Endodermal cell (in vitro differentiated cells): Measurements from ENCODE around the gene CCSER1. TPM values are rescaled to one million over a fixed set of nuclear protein-coding genes. Genes with fewer than 3 reads are reported as not detected.
"Not testable (repeated sequence)": the region's sequence is repeated elsewhere in the genome, so short reads cannot be mapped to it uniquely, and the experiment has no call there.

Experiments
- DNase-seq: peaks from one replicate; pipeline ENCODE4 v3.0.0-alpha.2; 2017
- H3K27ac ChIP-seq: 2 replicates; pipeline ENCODE4 v1.5.1; 2013; ENCODE audit warnings: mild to moderate bottlenecking, low read depth, low read length, moderate library complexity
- H3K27me3 ChIP-seq: 2 replicates; pipeline ENCODE4 v1.6.1; 2013; ENCODE audit warnings: mild to moderate bottlenecking, low read length, moderate library complexity; ENCODE audit not compliant: insufficient read depth, control insufficient read depth, poor library complexity, severe bottlenecking
- H3K36me3 ChIP-seq: 2 replicates; pipeline ENCODE4 v1.7.0; 2013; ENCODE audit warnings: mild to moderate bottlenecking, low read length, moderate library complexity; ENCODE audit not compliant: control insufficient read depth, insufficient read depth
- H3K4me1 ChIP-seq: one replicate; pipeline ENCODE4 v1.7.0; 2013; ENCODE audit warnings: low read length; ENCODE audit not compliant: control insufficient read depth, insufficient read depth
- H3K4me3 ChIP-seq: 2 replicates; pipeline ENCODE4 v1.5.1; 2013; ENCODE audit warnings: mild to moderate bottlenecking, low read length, moderate library complexity
- H3K9ac ChIP-seq: 2 replicates; pipeline ENCODE4 v1.6.1; 2013; ENCODE audit warnings: mild to moderate bottlenecking, low read length, moderate library complexity; ENCODE audit not compliant: poor library complexity, severe bottlenecking; ENCODE audit errors: extremely low read depth
- H3K9me3 ChIP-seq: 2 replicates; pipeline ENCODE4 v1.6.1; 2013; ENCODE audit warnings: mild to moderate bottlenecking, low read length, moderate library complexity; ENCODE audit not compliant: control insufficient read depth
- H3K27ac Mint-ChIP-seq: 2 replicates; pipeline ENCODE4 v1.8.0; 2020; ENCODE audit warnings: mixed read lengths
- H3K27me3 Mint-ChIP-seq: 2 replicates; pipeline ENCODE4 v1.8.0; 2021; ENCODE audit warnings: mild to moderate bottlenecking, mixed read lengths; ENCODE audit not compliant: insufficient read depth
- H3K36me3 Mint-ChIP-seq: 2 replicates; pipeline ENCODE4 v1.8.0; 2020; ENCODE audit warnings: low read depth, mixed read lengths
- H3K4me1 Mint-ChIP-seq: 2 replicates; pipeline ENCODE4 v1.8.0; 2020; ENCODE audit warnings: mixed read lengths
- H3K4me3 Mint-ChIP-seq: 2 replicates; pipeline ENCODE4 v1.8.0; 2020; ENCODE audit warnings: mild to moderate bottlenecking, moderate library complexity, mixed read lengths
- H3K9me3 Mint-ChIP-seq: 2 replicates; pipeline ENCODE4 v1.8.0; 2020; ENCODE audit warnings: mild to moderate bottlenecking, mixed read lengths
- CTCF ChIP-seq: fragments of 200-600 bp; sonication (generic); conservative IDR thresholded peaks from 2 replicates; pipeline ENCODE4 v1.5.0; 2021; ENCODE audit warnings: antibody characterized with exemption, mild to moderate bottlenecking
- WGBS, 2 experiments: methylation state at CpG; one replicate each; pipeline versions ENCODE4 v1.1.5 to v1.1.7; 2013; ENCODE audit warnings: missing lambda C conversion rate in 2 of 2, mixed read lengths in 1 of 2; ENCODE audit not compliant: insufficient coverage in 1 of 2, insufficient read length in 1 of 2; 5-methylcytosine and 5-hydroxymethylcytosine counted together
- total RNA-seq, 2 donors: library from RNA; stranded (reverse); fragmentation: NEBNext Ultra II Directional in 1 of 2; extraction: Animal tissue kit (Norgen Biotek cat#: 25700) in 1 of 2; gene quantifications; 2 replicates in 1 of 2; 3 replicates in 1 of 2; pipeline ENCODE4 v1.2.1, GENCODE V29; 2021

The CCSER1 gene
- total RNA-seq, 2 donors from 2014 or later, result 1.1 to 2.2 TPM

DNA sequence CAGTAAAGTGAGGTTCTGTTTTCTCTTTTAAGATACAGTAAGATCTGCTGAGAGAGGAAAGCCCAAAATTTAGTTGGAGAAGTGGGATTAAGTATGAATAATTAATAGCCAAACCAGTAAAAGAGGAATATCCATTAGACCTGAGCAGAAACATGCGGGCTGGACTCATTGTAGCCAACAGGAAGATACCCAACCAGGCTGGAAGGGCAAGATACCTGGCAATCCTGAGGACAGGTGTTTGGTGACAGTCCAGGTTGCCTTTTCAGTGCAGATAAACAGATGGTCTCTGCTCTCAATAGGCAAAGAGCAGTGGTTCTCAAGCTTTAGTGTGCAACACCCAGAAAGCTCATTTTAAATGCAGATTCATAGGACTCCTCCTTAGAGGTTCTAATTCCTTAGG is 1195.8 kb downstream of the CCSER1 start:
- Histone ChIP-seq H3K27ac (no peak overlapping the region), H3K4me1 (no peaks in the 10 kb centered on the region), H3K9ac (no peak overlapping the region), H3K27me3 (no peaks in the 10 kb centered on the region), H3K36me3 (no peaks in the 10 kb centered on the region), H3K9me3 (peaks cover 20% of the 10 kb centered on the region), H3K4me3 (no peak overlapping the region)
- peaks cover 26% of the 10 kb centered on the region for H3K9me3 Mint-ChIP-seq
- H3K4me3 Mint-ChIP-seq, result no peak overlapping the region
- no peaks in the 10 kb centered on the region for H3K4me1 Mint-ChIP-seq
- TF ChIP-seq CTCF, result no peak
- 92 to 97% methylated on average over 1 of the region's 1 CpG for WGBS, 2 experiments
- H3K27me3 Mint-ChIP-seq, result no peaks in the 10 kb centered on the region
- no peaks in the 10 kb centered on the region for H3K36me3 Mint-ChIP-seq
- no peak overlapping the region for H3K27ac Mint-ChIP-seq
- DNase-seq, result no peak

DNA sequence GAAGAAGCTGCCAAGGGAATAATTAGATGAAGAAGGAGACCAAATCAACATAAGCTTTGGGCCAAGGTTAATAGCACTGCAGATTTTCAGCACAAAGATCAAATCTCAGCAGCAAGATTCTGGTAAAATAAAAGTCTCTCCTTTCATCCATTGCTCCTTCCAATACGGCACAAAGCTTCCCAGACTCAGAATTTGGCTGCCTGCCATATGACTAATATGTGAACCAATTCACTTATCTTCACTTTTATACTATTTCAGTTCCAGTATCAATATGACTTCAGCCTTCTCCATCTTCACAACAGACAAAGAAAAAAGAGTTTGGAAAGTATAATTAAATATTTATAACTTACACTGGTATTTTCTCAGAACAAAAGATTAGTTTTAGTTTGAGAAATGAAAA is 1198.3 kb downstream of the CCSER1 start:
- no peak overlapping the region for H3K4me3 ChIP-seq
- Mint-ChIP-seq H3K4me3 (no peak overlapping the region), H3K9me3 (peaks cover 32% of the 10 kb centered on the region)

DNA sequence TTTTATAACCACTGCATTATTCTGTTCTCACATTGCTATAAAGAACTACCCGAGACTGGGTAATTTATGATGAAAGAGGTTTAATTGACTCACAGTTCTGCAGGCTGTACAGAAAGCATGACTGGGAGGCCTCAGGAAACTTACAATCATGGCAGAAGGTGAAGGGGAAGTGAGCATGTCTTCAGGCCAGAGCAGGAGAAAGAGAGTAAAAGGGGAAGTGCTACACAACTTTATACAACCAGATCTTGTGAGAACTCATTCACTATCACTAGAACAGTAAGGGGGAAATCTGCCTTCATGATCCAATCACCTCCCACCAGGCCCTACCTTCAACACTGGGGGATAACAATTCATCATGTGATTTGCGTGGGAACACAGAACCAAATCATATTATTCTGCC is 1199.0 kb downstream of the CCSER1 start:
- WGBS, 2 experiments, result 86 to 94% methylated on average over 1 to 2 of the region's 2 CpGs
- not testable (repeated sequence) for H3K27ac ChIP-seq, H3K36me3 Mint-ChIP-seq, H3K27me3 ChIP-seq, DNase-seq, H3K27ac Mint-ChIP-seq, H3K4me3 ChIP-seq, H3K4me3 Mint-ChIP-seq, H3K27me3 Mint-ChIP-seq, H3K9ac ChIP-seq, H3K4me1 Mint-ChIP-seq, H3K4me1 ChIP-seq, H3K36me3 ChIP-seq
- peaks cover 32% of the 10 kb centered on the region for H3K9me3 Mint-ChIP-seq
- peaks cover 20% of the 10 kb centered on the region for H3K9me3 ChIP-seq

More for the DNA sequence above, 1198.3 kb downstream of the CCSER1 start:
- Mint-ChIP-seq H3K36me3 (no peaks in the 10 kb centered on the region), H3K27ac (no peak overlapping the region), H3K4me1 (no peaks in the 10 kb centered on the region), H3K27me3 (no peaks in the 10 kb centered on the region)
- no peak for DNase-seq
- H3K36me3 ChIP-seq, result no peaks in the 10 kb centered on the region
- H3K27ac ChIP-seq, result no peak overlapping the region
- no peaks in the 10 kb centered on the region for H3K4me1 ChIP-seq
- H3K9me3 ChIP-seq, result peaks cover 20% of the 10 kb centered on the region
- WGBS, 2 experiments, result 11 to 43% methylated on average over 1 of the region's 1 CpG
- H3K9ac ChIP-seq, result no peak overlapping the region
- no peak for TF ChIP-seq CTCF
- no peaks in the 10 kb centered on the region for H3K27me3 ChIP-seq

- Mint-ChIP-seq H3K4me3 (no peak overlapping the region), H3K27ac (no peak overlapping the region), H3K36me3 (no peaks in the 10 kb centered on the region), H3K9me3 (peaks cover 28% of the 10 kb centered on the region), H3K4me1 (no peaks in the 10 kb centered on the region), H3K27me3 (no peaks in the 10 kb centered on the region)
- Histone ChIP-seq H3K27me3 (no peaks in the 10 kb centered on the region), H3K9me3 (peaks cover 20% of the 10 kb centered on the region), H3K4me3 (no peak overlapping the region), H3K36me3 (no peaks in the 10 kb centered on the region), H3K9ac (no peak overlapping the region), H3K4me1 (no peaks in the 10 kb centered on the region), H3K27ac (no peak overlapping the region)
- DNase-seq, result no peak
- WGBS, 2 experiments, result 96 to 100% methylated on average over 1 to 2 of the region's 3 CpGs
- TF ChIP-seq CTCF, result no peak
These were observed 1203.5 kb downstream of the CCSER1 start for GRCh38 chr4:91330555-91331137.
